A673 (cell line): ENCODE data around the gene GJB2. TPM values are rescaled to one million over a fixed set of nuclear protein-coding genes. Genes with fewer than 3 reads are reported as not detected.

Experiments used
- BruUV-seq: library from RNA; stranded (reverse); fragments of 400-500 nt; replicated peaks from 2 replicates; lab custom pipeline; 2021; lab: Mats Ljungman, UMichigan
- CTCF ChIA-PET: fragments of 300-600 bp; sonication (Branson Sonifier 250); formaldehyde crosslinking; loops from one replicate; lab custom pipeline; 2022; ENCODE audit warnings: antibody characterized with exemption; lab: Charles Lee
- POLR2A ChIA-PET: fragments of 300-600 bp; sonication (Branson Sonifier 250); formaldehyde crosslinking; loops from one replicate; lab custom pipeline; 2022; ENCODE audit warnings: antibody characterized with exemption; ENCODE audit not compliant: low non-redundant PET; lab: Charles Lee
- DNase-seq: peaks from one replicate; pipeline ENCODE4 v3.0.0-alpha.2; 2015; ENCODE audit warnings: low spot score
- H3K27ac ChIP-seq: fragments of 200-600 bp; sonication (generic); 2 replicates; pipeline ENCODE4 v1.5.1; 2016; ENCODE audit warnings: mixed run types, low read depth, mild to moderate bottlenecking, mixed read lengths, antibody characterized with exemption, low read length; ENCODE audit not compliant: poor library complexity, severe bottlenecking
- H3K27me3 ChIP-seq: fragments of 200-600 bp; sonication (generic); replicated peaks from 2 replicates; pipeline ENCODE4 v1.6.1; 2017; ENCODE audit warnings: mixed run types, low read depth, mild to moderate bottlenecking, mixed read lengths, antibody characterized with exemption, low read length; ENCODE audit not compliant: insufficient read depth, poor library complexity
- H3K36me3 ChIP-seq: fragments of 200-600 bp; sonication (generic); 2 replicates; pipeline ENCODE4 v1.6.1; 2016; ENCODE audit warnings: mixed run types, mild to moderate bottlenecking, mixed read lengths, antibody characterized with exemption, low read length; ENCODE audit not compliant: insufficient read depth, poor library complexity, severe bottlenecking
- H3K4me1 ChIP-seq: fragments of 200-600 bp; sonication (generic); 2 replicates; pipeline ENCODE4 v1.6.1; 2017; ENCODE audit warnings: mixed run types, mild to moderate bottlenecking, mixed read lengths, antibody characterized with exemption, low read length; ENCODE audit not compliant: insufficient read depth, poor library complexity, severe bottlenecking
- H3K4me3 ChIP-seq: fragments of 200-600 bp; sonication (generic); 2 replicates; pipeline ENCODE4 v1.5.1; 2016; ENCODE audit warnings: low read depth, mixed run types, mild to moderate bottlenecking, mixed read lengths, low read length; ENCODE audit not compliant: poor library complexity, severe bottlenecking
- H3K9me3 ChIP-seq: fragments of 200-600 bp; sonication (generic); 2 replicates; pipeline ENCODE4 v1.6.1; 2016; ENCODE audit warnings: mixed run types, low read depth, mild to moderate bottlenecking, mixed read lengths, antibody characterized with exemption, low read length; ENCODE audit not compliant: poor library complexity, severe bottlenecking
- CTCF ChIP-seq: fragments of 300-800, 200-600 bp; sonication (generic); conservative IDR thresholded peaks from 2 replicates; pipeline ENCODE4 v1.5.1; 2017; ENCODE audit warnings: low read depth, mild to moderate bottlenecking, antibody characterized with exemption, low read length, moderate library complexity, mixed read lengths
- EZH2 ChIP-seq: fragments of 200-600 bp; sonication (generic); IDR thresholded peaks from 2 replicates; pipeline ENCODE4 v1.6.1; 2017; ENCODE audit warnings: borderline replicate concordance, low read depth, mild to moderate bottlenecking, mixed read lengths, antibody characterized with exemption, low read length; ENCODE audit not compliant: poor library complexity, severe bottlenecking
- intact Hi-C: fragments of 100-400 bp; cut with micrococcal nuclease; formaldehyde crosslinking; loops from one replicate; pipeline ENCODE4 v1.10.0; 2022; ENCODE audit not compliant: unreplicated experiment
- total RNA-seq: library from RNA; stranded (reverse); gene quantifications from 2 replicates; pipeline ENCODE4 v1.2.3, GENCODE V29; 2021

The GJB2 gene
- total RNA-seq, 1 experiment from 2014 or later: not detected

- CTCF ChIA-PET: interaction anchor here (0.7 kb wide), 1 partner anchor 610 kb away, joined by 3 read pairs; no protein-coding TSS in a partner anchor
- H3K27ac ChIP-seq: no peak overlapping the region
- no TSS peak for BruUV-seq
- no peak overlapping the region for H3K4me3 ChIP-seq
- H3K9me3 ChIP-seq: no peaks in the 10 kb centered on the region
- no peaks in the 10 kb centered on the region for H3K36me3 ChIP-seq
- no peak for DNase-seq
- intact Hi-C loops: no loop called here
- POLR2A ChIA-PET: no interaction called here
- peaks cover 36% of the 10 kb centered on the region for H3K27me3 ChIP-seq
- no peak for TF ChIP-seq CTCF
- no peaks in the 10 kb centered on the region for H3K4me1 ChIP-seq
Observed at GRCh38 chr13:20227730-20228129, 35.0 kb upstream of the GJB2 start.

- no peak for DNase-seq
- H3K36me3 ChIP-seq: no peaks in the 10 kb centered on the region
- intact Hi-C loops: no loop called here
- ChIA-PET CTCF (no interaction called here), POLR2A (no interaction called here)
- H3K27ac ChIP-seq: no peak overlapping the region
- no peak overlapping the region for H3K4me3 ChIP-seq
- H3K4me1 ChIP-seq: no peaks in the 10 kb centered on the region
- no peaks in the 10 kb centered on the region for H3K9me3 ChIP-seq
- H3K27me3 ChIP-seq: peaks cover 31% of the 10 kb centered on the region
- BruUV-seq: no TSS peak
- TF ChIP-seq EZH2: no peak
- no peak for TF ChIP-seq CTCF
Observed at GRCh38 chr13:20227288-20227687, 34.5 kb upstream of the GJB2 start.

GRCh38 chr13:20222553-20222952, 29.8 kb upstream of the GJB2 start:
- no TSS peak for BruUV-seq
- intact Hi-C loops: no loop called here
- no peak overlapping the region for H3K27ac ChIP-seq
- no peaks in the 10 kb centered on the region for H3K4me1 ChIP-seq
- TF ChIP-seq CTCF: no peak
- CTCF ChIA-PET: no interaction called here
- POLR2A ChIA-PET: no interaction called here
- no peaks in the 10 kb centered on the region for H3K9me3 ChIP-seq
- H3K27me3 ChIP-seq: peaks cover 13% of the 10 kb centered on the region
- no peak for DNase-seq
- H3K4me3 ChIP-seq: no peak overlapping the region
- no peaks in the 10 kb centered on the region for H3K36me3 ChIP-seq
